ENCODE data around the gene RAPGEF6. TPM values are rescaled to one million over a fixed set of nuclear protein-coding genes. Genes with fewer than 3 reads are reported as not detected.

The RAPGEF6 gene
- total RNA-seq, 3 donors from 2014 or later (not counting 1 experiment from before 2014, with no cell fraction given) = 30.1 to 61.0 (median 42.1) TPM

DNA sequence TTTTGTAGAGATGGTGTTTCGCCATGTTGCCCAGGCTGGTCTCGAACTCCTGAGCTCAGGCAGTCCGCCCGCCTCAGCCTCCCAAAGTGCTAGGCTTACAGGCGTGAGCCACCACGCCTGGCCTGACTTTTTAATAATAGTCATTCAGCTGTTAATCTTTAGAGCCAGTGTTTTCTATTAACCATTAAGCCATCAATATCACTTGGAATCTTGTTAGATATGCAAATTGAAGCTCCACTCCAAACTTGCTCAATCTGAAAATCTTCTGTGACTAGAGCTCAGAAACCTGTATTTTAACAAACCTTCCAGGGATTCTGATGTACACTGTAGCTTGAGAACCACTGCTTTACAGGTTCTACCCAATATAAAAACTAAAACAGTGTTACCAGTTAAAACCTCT lies 257.7 kb downstream of the RAPGEF6 start:
- Mint-ChIP-seq H3K27me3 (ENCODE audit: low read depth in 2 of 2) (no peaks in the 10 kb centered on the region), H3K36me3 (no peaks in the 10 kb centered on the region), H3K27ac (peak overlapping the region; percentile 89 to 95), H3K4me1 (peaks cover 66 to 76% of the 10 kb centered on the region in 2 donors), H3K4me3 (no peak overlapping the region), H3K9me3 (no peaks in the 10 kb centered on the region)
- ATAC-seq (no peak), DNase-seq (no peak)
- peaks cover 52% of the 10 kb centered on the region for H3K4me1 ChIP-seq (ENCODE audit: control insufficient read depth, insufficient read depth, low read length)
- no peaks in the 10 kb centered on the region for H3K27me3 ChIP-seq (ENCODE audit: control insufficient read depth, insufficient read depth, low read length)
- H3K4me3 ChIP-seq (ENCODE audit: low read length) = no peak overlapping the region
- TF ChIP-seq, protein P1, sequence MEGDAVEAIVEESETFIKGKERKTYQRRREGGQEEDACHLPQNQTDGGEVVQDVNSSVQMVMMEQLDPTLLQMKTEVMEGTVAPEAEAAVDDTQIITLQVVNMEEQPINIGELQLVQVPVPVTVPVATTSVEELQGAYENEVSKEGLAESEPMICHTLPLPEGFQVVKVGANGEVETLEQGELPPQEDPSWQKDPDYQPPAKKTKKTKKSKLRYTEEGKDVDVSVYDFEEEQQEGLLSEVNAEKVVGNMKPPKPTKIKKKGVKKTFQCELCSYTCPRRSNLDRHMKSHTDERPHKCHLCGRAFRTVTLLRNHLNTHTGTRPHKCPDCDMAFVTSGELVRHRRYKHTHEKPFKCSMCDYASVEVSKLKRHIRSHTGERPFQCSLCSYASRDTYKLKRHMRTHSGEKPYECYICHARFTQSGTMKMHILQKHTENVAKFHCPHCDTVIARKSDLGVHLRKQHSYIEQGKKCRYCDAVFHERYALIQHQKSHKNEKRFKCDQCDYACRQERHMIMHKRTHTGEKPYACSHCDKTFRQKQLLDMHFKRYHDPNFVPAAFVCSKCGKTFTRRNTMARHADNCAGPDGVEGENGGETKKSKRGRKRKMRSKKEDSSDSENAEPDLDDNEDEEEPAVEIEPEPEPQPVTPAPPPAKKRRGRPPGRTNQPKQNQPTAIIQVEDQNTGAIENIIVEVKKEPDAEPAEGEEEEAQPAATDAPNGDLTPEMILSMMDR (IDR thresholded peaks at IDR 0.05) = no peak
- 98% methylated on average over 6 of the region's 6 CpGs for WGBS (ENCODE audit: insufficient coverage)
- H3K36me3 ChIP-seq (ENCODE audit: control insufficient read depth, insufficient read depth, low read length) = peaks cover 2% of the 10 kb centered on the region
- intact Hi-C loops (cut with micrococcal nuclease) = loop anchor here (10.0 kb wide), 1 partner anchor 53 kb away; no protein-coding TSS in a partner anchor
- H3K9me3 ChIP-seq (ENCODE audit: control insufficient read depth, insufficient read depth, low read length) = no peaks in the 10 kb centered on the region
- peak overlapping the region; percentile 99 for H3K27ac ChIP-seq (ENCODE audit: low read length)

DNA sequence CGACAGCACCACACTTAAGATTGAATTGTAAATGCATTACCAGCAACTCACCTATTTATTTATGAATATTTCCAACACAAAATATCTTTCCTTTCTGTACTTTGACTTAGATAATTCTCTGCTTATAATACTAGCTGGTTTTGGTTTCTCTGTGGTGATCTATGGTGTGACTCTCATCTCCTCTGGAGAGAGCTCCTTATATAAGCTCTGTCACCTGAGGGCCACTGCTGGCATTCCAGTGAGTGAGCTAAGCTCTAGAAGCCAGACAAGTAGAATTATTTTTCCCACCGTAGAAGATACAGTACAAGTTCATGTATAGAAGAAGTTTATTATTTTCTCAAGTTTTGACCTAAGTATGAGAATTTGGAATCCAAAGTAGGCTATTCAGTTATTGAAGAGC lies 259.7 kb downstream of the RAPGEF6 start:
- Histone ChIP-seq H3K4me1 (ENCODE audit: control insufficient read depth, insufficient read depth, low read length) (peaks cover 34% of the 10 kb centered on the region), H3K27ac (ENCODE audit: low read length) (peak overlapping the region; percentile 72), H3K36me3 (ENCODE audit: control insufficient read depth, insufficient read depth, low read length) (peaks cover 2% of the 10 kb centered on the region), H3K4me3 (ENCODE audit: low read length) (no peak overlapping the region), H3K9me3 (ENCODE audit: control insufficient read depth, insufficient read depth, low read length) (no peaks in the 10 kb centered on the region), H3K27me3 (ENCODE audit: control insufficient read depth, insufficient read depth, low read length) (no peaks in the 10 kb centered on the region)
- TF ChIP-seq, protein P1 (IDR thresholded peaks at IDR 0.05) = no peak
- intact Hi-C loops (cut with micrococcal nuclease) = loop anchor here (10.0 kb wide), 1 partner anchor 51 kb away; no protein-coding TSS in a partner anchor
- DNase-seq (peak in 1 of 2 donors; percentile 64), ATAC-seq (peak in 1 of 3 donors; percentile 19)
- H3K27me3 Mint-ChIP-seq (ENCODE audit: low read depth in 2 of 2) = no peaks in the 10 kb centered on the region
- 60% methylated on average over 1 of the region's 2 CpGs for WGBS (ENCODE audit: insufficient coverage)
- peaks cover 65 to 75% of the 10 kb centered on the region in 2 donors for H3K4me1 Mint-ChIP-seq
- peak overlapping the region; percentile 89 to 95 for H3K27ac Mint-ChIP-seq
- H3K36me3 Mint-ChIP-seq = no peaks in the 10 kb centered on the region
- no peaks in the 10 kb centered on the region for H3K9me3 Mint-ChIP-seq
- H3K4me3 Mint-ChIP-seq = no peak overlapping the region

Other genes with a start within 250 kb of the RAPGEF6 start
- 10 to 100 TPM; 49.6 to 54.6 (median 50.8) TPM for gene FNIP1, start 161.8 kb upstream of the RAPGEF6 start, total RNA-seq